ENCODE results near the gene ABCG2. TPM values are rescaled to one million over a fixed set of nuclear protein-coding genes. Genes with fewer than 3 reads are reported as not detected.

The ABCG2 gene
- total and polyA plus RNA-seq, 4 donors = 15.8 to 64.2 (median 23.5) TPM

GRCh38 chr4:88041626-88042025 is 116.8 kb downstream of the ABCG2 start:
- no peak for DNase-seq (ENCODE audit: low read depth in 4 of 6, low spot score in 6 of 6)

GRCh38 chr4:88040707-88041106 is 117.7 kb downstream of the ABCG2 start:
- 93% methylated on average over 3 of the region's 3 CpGs for WGBS (ENCODE audit: insufficient coverage)
- Histone ChIP-seq H3K4me3 (ENCODE audit: low read depth, low read length) (no peak overlapping the region), H3K36me3 (ENCODE audit: control insufficient read depth, insufficient read depth, low read length) (peaks cover 35% of the 10 kb centered on the region)

More at GRCh38 chr4:88041626-88042025, 116.8 kb downstream of the ABCG2 start:
- no peaks in the 10 kb centered on the region for H3K27me3 ChIP-seq (ENCODE audit: control insufficient read depth, insufficient read depth, low read length)
- H3K36me3 ChIP-seq (ENCODE audit: control insufficient read depth, insufficient read depth, low read length) = peaks cover 39% of the 10 kb centered on the region
- no peaks in the 10 kb centered on the region for H3K9me3 ChIP-seq (ENCODE audit: control insufficient read depth, insufficient read depth, low read length)
- no peak overlapping the region for H3K4me3 ChIP-seq (ENCODE audit: low read depth, low read length)
- no peaks in the 10 kb centered on the region for H3K4me1 ChIP-seq (ENCODE audit: control insufficient read depth, insufficient read depth, low read length)
- 86% methylated on average over 1 of the region's 2 CpGs for WGBS (ENCODE audit: insufficient coverage)
- no peak overlapping the region for H3K27ac ChIP-seq (ENCODE audit: low read depth, low read length)

More at GRCh38 chr4:88040707-88041106, 117.7 kb downstream of the ABCG2 start:
- H3K4me1 ChIP-seq (ENCODE audit: control insufficient read depth, insufficient read depth, low read length) = no peaks in the 10 kb centered on the region
- H3K9me3 ChIP-seq (ENCODE audit: control insufficient read depth, insufficient read depth, low read length) = no peaks in the 10 kb centered on the region
- DNase-seq (ENCODE audit: low read depth in 4 of 6, low spot score in 6 of 6) = no peak
- no peak overlapping the region for H3K27ac ChIP-seq (ENCODE audit: low read depth, low read length)
- H3K27me3 ChIP-seq (ENCODE audit: control insufficient read depth, insufficient read depth, low read length) = no peaks in the 10 kb centered on the region

Small RNA genes lying within 50 kb of the gene (small RNA-seq; reads per million reads assigned to genes)
- gene RNU6-818P (ENCODE audit: low replicate concordance) (not detected), gene RNU6ATAC31P (ENCODE audit: low replicate concordance) (not detected)

Other genes starting within 250 kb of the ABCG2 start
- gene SPP1, start 182.9 kb downstream of the ABCG2 start, total RNA-seq = 100 to 1,000 TPM; 532 to 589 TPM
- gene SPP1, start 182.9 kb downstream of the ABCG2 start, polyA plus RNA-seq (ENCODE audit: insufficient read length in 2 of 2) = 100 to 1,000 TPM; 327 to 374 TPM
- 10 to 100 TPM; 49.4 to 70.4 TPM for gene PKD2, start 151.0 kb downstream of the ABCG2 start, total RNA-seq
- gene PKD2, start 151.0 kb downstream of the ABCG2 start, polyA plus RNA-seq (ENCODE audit: insufficient read length in 2 of 2) = 10 to 100 TPM; 24.4 to 30.9 TPM
- gene PPM1K, start 125.9 kb upstream of the ABCG2 start, total RNA-seq = 100 to 1,000 TPM in 1 of 2 donors, 10 to 100 TPM in 1; 47.9 to 102 TPM
- 10 to 100 TPM; 50.5 to 62.3 TPM for gene PPM1K, start 125.9 kb upstream of the ABCG2 start, polyA plus RNA-seq (ENCODE audit: insufficient read length in 2 of 2)
- 10 to 100 TPM; 11.3 to 14.0 TPM for gene HERC6, start 220.2 kb upstream of the ABCG2 start, total RNA-seq
- gene HERC6, start 220.2 kb upstream of the ABCG2 start, polyA plus RNA-seq (ENCODE audit: insufficient read length in 2 of 2) = 1 to 10 TPM; 7.1 to 8.7 TPM

Measured in spinal cord (tissue), 10 donors.